MM.1S (cell line): ENCODE measurements around the gene TMEM37.

Source experiments
- DNase-seq: peaks from one replicate; pipeline ENCODE4 v3.0.0-alpha.2; 2015
- H2AFZ ChIP-seq: fragments of 300-600 bp; sonication (generic); 2 replicates; pipeline ENCODE4 v1.6.0; 2016; ENCODE audit warnings: antibody characterized with exemption, low read length
- H3F3A ChIP-seq: fragments of 300-600 bp; sonication (generic); 2 replicates; pipeline ENCODE4 v1.6.1; 2016; ENCODE audit warnings: mild to moderate bottlenecking, antibody characterized with exemption, low read length, moderate library complexity, mixed read lengths; ENCODE audit not compliant: insufficient read depth
- H3K27ac ChIP-seq: fragments of 300-600 bp; sonication (generic); 2 replicates; pipeline ENCODE4 v1.5.1; 2016; ENCODE audit warnings: mild to moderate bottlenecking, low read length
- H3K27me3 ChIP-seq: fragments of 300-600 bp; sonication (generic); replicated peaks from 2 replicates; pipeline ENCODE4 v1.6.0; 2016; ENCODE audit warnings: low read length; ENCODE audit not compliant: insufficient read depth
- H3K36me3 ChIP-seq: fragments of 300-600 bp; sonication (generic); replicated peaks from 2 replicates; pipeline ENCODE4 v1.6.1; 2016; ENCODE audit warnings: mild to moderate bottlenecking, low read length, mixed read lengths; ENCODE audit not compliant: insufficient read depth
- H3K4me1 ChIP-seq: fragments of 300-600 bp; sonication (generic); 2 replicates; pipeline ENCODE4 v1.6.1; 2016; ENCODE audit warnings: low read length, mixed read lengths
- H3K4me2 ChIP-seq: fragments of 300-600 bp; sonication (generic); 2 replicates; pipeline ENCODE4 v1.6.0; 2016; ENCODE audit warnings: low read depth, low read length
- H3K4me3 ChIP-seq: fragments of 300-600 bp; sonication (generic); 2 replicates; pipeline ENCODE4 v1.5.1; 2016; ENCODE audit warnings: low read length, mixed read lengths
- H3K79me2 ChIP-seq: fragments of 300-600 bp; sonication (generic); 2 replicates; pipeline ENCODE4 v1.6.1; 2016; ENCODE audit warnings: mixed run types, low read length, mixed read lengths
- H3K9ac ChIP-seq: fragments of 300-600 bp; sonication (generic); 2 replicates; pipeline ENCODE4 v1.6.1; 2016; ENCODE audit warnings: low read length, mixed read lengths
- H3K9me2 ChIP-seq: fragments of 300-600 bp; sonication (generic); replicated peaks from 2 replicates; pipeline ENCODE4 v1.6.1; 2016; ENCODE audit warnings: mild to moderate bottlenecking, low read length, mixed read lengths; ENCODE audit not compliant: insufficient read depth
- H3K9me3 ChIP-seq: fragments of 300-600 bp; sonication (generic); replicated peaks from 2 replicates; pipeline ENCODE4 v1.6.1; 2016; ENCODE audit warnings: mild to moderate bottlenecking, low read length, mixed read lengths; ENCODE audit not compliant: insufficient read depth
- H4K20me1 ChIP-seq: fragments of 300-600 bp; sonication (generic); 2 replicates; pipeline ENCODE4 v1.6.1; 2016; ENCODE audit warnings: mild to moderate bottlenecking, low read length, moderate library complexity, mixed read lengths; ENCODE audit not compliant: insufficient read depth
- CTCF ChIP-seq: fragments of 300-600 bp; sonication (generic); IDR thresholded peaks from 2 replicates; pipeline ENCODE4 v1.5.1; 2016; ENCODE audit warnings: antibody characterized with exemption, low read length, mixed read lengths
- EZH2 ChIP-seq: fragments of 300-600 bp; sonication (generic); optimal IDR thresholded peaks from 2 replicates; pipeline ENCODE3; 2017; ENCODE audit warnings: low read depth, mild to moderate bottlenecking, antibody characterized with exemption, low read length, mixed read lengths
- EZH2phosphoT487 ChIP-seq: fragments of 300-600 bp; sonication (generic); IDR thresholded peaks from 2 replicates; pipeline ENCODE4 v1.6.1; 2018; ENCODE audit warnings: antibody characterized with exemption, low read length

Gene TMEM37

GRCh38 chr2:119414894-119415293, 16.8 kb upstream of the TMEM37 start:
- Histone ChIP-seq H2AFZ (no peak overlapping the region), H3K9me3 (no peaks in the 10 kb centered on the region), H3K27me3 (no peaks in the 10 kb centered on the region), H3K9me2 (no peaks in the 10 kb centered on the region), H3K4me2 (no peak overlapping the region), H3F3A (no peaks in the 10 kb centered on the region), H3K36me3 (no peaks in the 10 kb centered on the region), H3K79me2 (no peaks in the 10 kb centered on the region), H4K20me1 (no peaks in the 10 kb centered on the region), H3K4me3 (no peak overlapping the region), H3K4me1 (0 out of 2 replicates have a peak, but pooled peaks cover 6% of the 10 kb centered on the region), H3K9ac (no peak overlapping the region), H3K27ac (no peak overlapping the region)
- TF ChIP-seq EZH2phosphoT487 (no peak), EZH2 (no peak), CTCF (no peak)
- DNase-seq, result no peak

GRCh38 chr2:119415630-119416029, 16.0 kb upstream of the TMEM37 start:
- Histone ChIP-seq H3F3A (no peaks in the 10 kb centered on the region), H3K4me3 (no peak overlapping the region), H3K79me2 (no peaks in the 10 kb centered on the region), H3K9me2 (no peaks in the 10 kb centered on the region), H3K36me3 (no peaks in the 10 kb centered on the region), H3K4me1 (0 out of 2 replicates have a peak, but pooled peaks cover 6% of the 10 kb centered on the region), H3K27ac (no peak overlapping the region), H4K20me1 (no peaks in the 10 kb centered on the region), H3K27me3 (no peaks in the 10 kb centered on the region), H3K9me3 (no peaks in the 10 kb centered on the region), H2AFZ (no peak overlapping the region), H3K4me2 (no peak overlapping the region), H3K9ac (no peak overlapping the region)
- DNase-seq, result no peak
- TF ChIP-seq EZH2, result no peak
- no peak for TF ChIP-seq CTCF
- TF ChIP-seq EZH2phosphoT487, result no peak

GRCh38 chr2:119416299-119416923, 15.2 kb upstream of the TMEM37 start:
- no peaks in the 10 kb centered on the region for H3K36me3 ChIP-seq
- H3K27me3 ChIP-seq, result no peaks in the 10 kb centered on the region
- TF ChIP-seq EZH2 (no peak), CTCF (no peak), EZH2phosphoT487 (no peak)
- DNase-seq, result no peak
- H3K27ac ChIP-seq, result no peak overlapping the region
- H3K4me1 ChIP-seq, result 0 out of 2 replicates have a peak, but pooled peaks cover 6% of the 10 kb centered on the region
- H3K79me2 ChIP-seq, result no peaks in the 10 kb centered on the region
- H3K4me2 ChIP-seq, result no peak overlapping the region
- no peaks in the 10 kb centered on the region for H3F3A ChIP-seq
- no peak overlapping the region for H3K4me3 ChIP-seq
- no peak overlapping the region for H3K9ac ChIP-seq
- H4K20me1 ChIP-seq, result no peaks in the 10 kb centered on the region
- H3K9me2 ChIP-seq, result no peaks in the 10 kb centered on the region
- no peak overlapping the region for H2AFZ ChIP-seq
- H3K9me3 ChIP-seq, result no peaks in the 10 kb centered on the region
